H1 (cell line): ENCODE data around the gene GPANK1. TPM values are rescaled to one million over a fixed set of nuclear protein-coding genes. Genes with fewer than 3 reads are reported as not detected.

Source experiments
- CTCF ChIA-PET: fragments of 300-600 bp; sonication (Branson Sonifier 250); formaldehyde crosslinking; loops from one replicate; lab custom pipeline; 2021; ENCODE audit not compliant: partially characterized antibody; lab: Charles Lee
- POLR2A ChIA-PET: fragments of 300-600 bp; sonication (Branson Sonifier 250); formaldehyde crosslinking; loops from one replicate; lab custom pipeline; 2021; ENCODE audit warnings: inconsistent platforms; ENCODE audit not compliant: partially characterized antibody; lab: Charles Lee
- DNase-seq, 2 experiments: peaks; one replicate each; pipeline versions ENCODE4 v3.0.0 to v3.0.0-alpha.2; 2010 to 2022; ENCODE audit warnings: low spot score in 2 of 2, low read depth in 1 of 2, mixed read lengths in 1 of 2
- FAIRE-seq: peaks from 2 replicates; lab custom pipeline; 2011; peaks lifted over from hg19 to GRCh38; lab: Jason Lieb, UNC
- H2AFZ ChIP-seq: 2 replicates; pipeline ENCODE4 v1.8.1; 2012; ENCODE audit warnings: low read length, inconsistent platforms
- H2AK5ac ChIP-seq: 2 replicates; pipeline ENCODE4 v1.6.1; 2013; ENCODE audit warnings: low read depth, low read length
- H2BK120ac ChIP-seq: replicated peaks from 2 replicates; pipeline ENCODE3; 2013; ENCODE audit warnings: low read depth, low read length, inconsistent platforms
- H2BK12ac ChIP-seq: 2 replicates; pipeline ENCODE4 v1.6.1; 2013; ENCODE audit warnings: low read depth, low read length
- H2BK15ac ChIP-seq: 2 replicates; pipeline ENCODE4 v1.6.1; 2013; ENCODE audit warnings: low read length
- H2BK20ac ChIP-seq: 2 replicates; pipeline ENCODE4 v1.6.1; 2013; ENCODE audit warnings: low read length
- H2BK5ac ChIP-seq: 2 replicates; pipeline ENCODE4 v1.6.1; 2013; ENCODE audit warnings: low read depth, low read length
- H3K14ac ChIP-seq: 2 replicates; pipeline ENCODE4 v1.6.1; 2013; ENCODE audit warnings: inconsistent platforms; ENCODE audit not compliant: insufficient read length
- H3K18ac ChIP-seq: 2 replicates; pipeline ENCODE4 v1.6.1; 2013; ENCODE audit warnings: low read length; ENCODE audit errors: extremely low read depth
- H3K23ac ChIP-seq: 2 replicates; pipeline ENCODE4 v1.6.1; 2013; ENCODE audit warnings: inconsistent platforms; ENCODE audit not compliant: insufficient read length
- H3K23me2 ChIP-seq: 2 replicates; pipeline ENCODE4 v1.6.1; 2013; ENCODE audit warnings: low read depth, low read length
- H3K27ac ChIP-seq: 2 replicates; pipeline ENCODE4 v1.6.1; 2011; ENCODE audit warnings: low read depth, low read length, inconsistent platforms
- H3K27me3 ChIP-seq, 4 experiments: replicated peaks in 1 of 4; 1 replicate in 1 of 4; 2 replicates in 3 of 4; pipeline versions ENCODE4 v1.6.1 to v1.8.1; 2011 to 2013; ENCODE audit warnings: low read length in 3 of 4, mild to moderate bottlenecking in 3 of 4, inconsistent platforms in 2 of 4, mixed read lengths in 2 of 4, moderate library complexity in 1 of 4; ENCODE audit not compliant: control insufficient read depth in 3 of 4, insufficient read depth in 3 of 4; ENCODE audit errors: extremely low read depth in 1 of 4
- H3K36me3 ChIP-seq, 4 experiments: 2 replicates each; pipeline versions ENCODE4 v1.6.1 to v1.8.1; 2011 to 2013; ENCODE audit warnings: mild to moderate bottlenecking in 4 of 4, low read length in 3 of 4, moderate library complexity in 2 of 4, control low read depth in 1 of 4, inconsistent platforms in 1 of 4; ENCODE audit not compliant: insufficient read depth in 4 of 4, control insufficient read depth in 2 of 4
- H3K4ac ChIP-seq: replicated peaks from 2 replicates; pipeline ENCODE3; 2013; ENCODE audit warnings: low read length, low read depth, mixed read lengths, inconsistent platforms; ENCODE audit not compliant: insufficient read length
- H3K4me1 ChIP-seq, 4 experiments: replicated peaks in 1 of 4; 1 replicate in 1 of 4; 2 replicates in 3 of 4; pipeline versions ENCODE4 v1.6.1 to v1.8.1; 2011 to 2013; ENCODE audit warnings: low read length in 3 of 4, inconsistent platforms in 2 of 4, mixed read lengths in 1 of 4; ENCODE audit not compliant: insufficient read depth in 4 of 4, control insufficient read depth in 3 of 4
- H3K4me2 ChIP-seq, 2 experiments: 2 replicates each; pipeline versions ENCODE4 v1.6.1 to v1.8.1; 2011 to 2013; ENCODE audit warnings: low read depth in 2 of 2, low read length in 2 of 2, control low read depth in 1 of 2, inconsistent platforms in 1 of 2, mild to moderate bottlenecking in 1 of 2; ENCODE audit not compliant: insufficient read depth in 1 of 2
- H3K4me3 ChIP-seq, 4 experiments: fragments of 200-600, 300-600 bp in 1 of 4; sonication (generic), shearing (Covaris generic), sonication (Bioruptor Twin) in 1 of 4; 2 replicates each; pipeline versions ENCODE4 v1.5.1 to v1.8.1; 2011 to 2016; ENCODE audit warnings: low read length in 4 of 4, low read depth in 3 of 4, control low read depth in 2 of 4, inconsistent platforms in 2 of 4, mild to moderate bottlenecking in 2 of 4, mixed read lengths in 1 of 4, moderate library complexity in 1 of 4; ENCODE audit not compliant: insufficient read depth in 2 of 4; ENCODE audit errors: extremely low read depth in 1 of 4
- H3K56ac ChIP-seq: replicated peaks from 2 replicates; pipeline ENCODE3; 2013; ENCODE audit warnings: low read depth, mild to moderate bottlenecking, mixed read lengths, low read length, inconsistent platforms; ENCODE audit not compliant: insufficient read length
- H3K79me1 ChIP-seq: 2 replicates; pipeline ENCODE4 v1.6.1; 2013; ENCODE audit warnings: low read depth, low read length, control low read depth
- H3K79me2 ChIP-seq, 2 experiments: 2 replicates each; pipeline versions ENCODE4 v1.6.1 to v1.8.1; 2012 to 2013; ENCODE audit warnings: low read length in 2 of 2, mild to moderate bottlenecking in 2 of 2, inconsistent platforms in 1 of 2; ENCODE audit not compliant: insufficient read depth in 2 of 2, control insufficient read depth in 1 of 2
- H3K9ac ChIP-seq, 4 experiments: replicated peaks in 1 of 4; 1 replicate in 1 of 4; 2 replicates in 3 of 4; pipeline versions ENCODE4 v1.6.1 to v1.8.1; 2011 to 2013; ENCODE audit warnings: low read depth in 3 of 4, low read length in 3 of 4, control low read depth in 2 of 4, mild to moderate bottlenecking in 2 of 4, moderate library complexity in 2 of 4, inconsistent platforms in 1 of 4; ENCODE audit errors: extremely low read depth in 1 of 4
- H3K9me3 ChIP-seq, 2 experiments: 2 replicates each; pipeline versions ENCODE4 v1.6.1 to v1.8.1; 2012 to 2013; ENCODE audit warnings: mild to moderate bottlenecking in 2 of 2, moderate library complexity in 2 of 2, control low read depth in 1 of 2, inconsistent platforms in 1 of 2, low read depth in 1 of 2, low read length in 1 of 2, mixed read lengths in 1 of 2; ENCODE audit not compliant: insufficient read depth in 2 of 2
- H4K20me1 ChIP-seq, 2 experiments: replicated peaks in 1 of 2; 2 replicates each; pipeline versions ENCODE3 to v1.8.1; 2011 to 2013; ENCODE audit warnings: inconsistent platforms in 2 of 2, low read length in 2 of 2, mild to moderate bottlenecking in 1 of 2; ENCODE audit not compliant: insufficient read depth in 2 of 2, control insufficient read depth in 1 of 2
- H4K5ac ChIP-seq: 2 replicates; pipeline ENCODE4 v1.6.1; 2013; ENCODE audit warnings: low read length, low read depth, mixed read lengths, inconsistent platforms; ENCODE audit not compliant: insufficient read length
- H4K8ac ChIP-seq: 2 replicates; pipeline ENCODE4 v1.8.0; 2013; ENCODE audit warnings: mild to moderate bottlenecking, moderate library complexity, low read length, inconsistent platforms; ENCODE audit not compliant: insufficient read depth; ENCODE audit errors: extremely low read depth
- H4K91ac ChIP-seq: replicated peaks from 2 replicates; pipeline ENCODE3; 2013; ENCODE audit warnings: low read length, mixed read lengths, inconsistent platforms; ENCODE audit not compliant: insufficient read length
- CTBP2 ChIP-seq: IDR thresholded peaks from 2 replicates; pipeline ENCODE4 v1.7.0; 2011; ENCODE audit warnings: borderline replicate concordance, mild to moderate bottlenecking, moderate library complexity, mixed read lengths, low read length; ENCODE audit not compliant: insufficient read depth, insufficient read length
- HDAC6 ChIP-seq: IDR thresholded peaks from one replicate; pipeline ENCODE4 v1.7.1; 2012; ENCODE audit warnings: low read depth, mild to moderate bottlenecking, inconsistent platforms, low read length, moderate library complexity
- JUN ChIP-seq: IDR thresholded peaks from 2 replicates; pipeline ENCODE4 v1.6.1; 2011; ENCODE audit warnings: low read depth, mild to moderate bottlenecking, improper control_type of control experiment, low read length
- PHF8 ChIP-seq: fragments of 200-600 bp; sonication (generic); conservative IDR thresholded peaks from 2 replicates; pipeline ENCODE4 v1.7.1; 2012; ENCODE audit warnings: low read depth, mild to moderate bottlenecking, inconsistent platforms, low read length, moderate library complexity
- POU5F1 ChIP-seq: IDR thresholded peaks from 2 replicates; pipeline ENCODE4 v1.6.1; 2011; ENCODE audit warnings: low read depth, mild to moderate bottlenecking, low read length, moderate library complexity
- RXRA ChIP-seq: IDR thresholded peaks from 2 replicates; pipeline ENCODE4 v1.6.1; 2011; ENCODE audit warnings: low read depth, mild to moderate bottlenecking, low read length, moderate library complexity; ENCODE audit not compliant: insufficient read depth
- SIN3A ChIP-seq, 2 experiments: IDR thresholded peaks in 1 of 2; conservative IDR thresholded peaks in 1 of 2; 2 replicates each; pipeline ENCODE4 v1.6.1; 2011 to 2012; ENCODE audit warnings: low read length in 2 of 2, improper control_type of control experiment in 1 of 2, low read depth in 1 of 2, mild to moderate bottlenecking in 1 of 2
- SP2 ChIP-seq: IDR thresholded peaks from 2 replicates; pipeline ENCODE4 v1.6.1; 2012; ENCODE audit warnings: mild to moderate bottlenecking, low read length, inconsistent platforms
- TAF1 ChIP-seq: IDR thresholded peaks from 2 replicates; pipeline ENCODE4 v1.6.1; 2011; ENCODE audit warnings: mild to moderate bottlenecking, low read depth, low read length
- TEAD4 ChIP-seq: IDR thresholded peaks from 2 replicates; pipeline ENCODE4 v1.6.1; 2012; ENCODE audit warnings: low read depth, low read length, inconsistent platforms, mixed read lengths
- ZNF274 ChIP-seq: IDR thresholded peaks from 2 replicates; pipeline ENCODE4 v1.7.0; 2012; ENCODE audit warnings: low read length, borderline replicate concordance; ENCODE audit errors: extremely low read depth
- WGBS, 2 experiments: shearing (Covaris generic) in 1 of 2; methylation state at CpG; one replicate each; pipeline versions ENCODE4 v1.1.6 to v1.1.7; 2013 to 2015; ENCODE audit warnings: low lambda C conversion rate in 2 of 2, mixed read lengths in 2 of 2, inconsistent platforms in 1 of 2, low coverage in 1 of 2, missing lambda C conversion rate in 1 of 2; ENCODE audit not compliant: insufficient replicate concordance in 2 of 2, insufficient coverage in 1 of 2, insufficient read length in 1 of 2; ENCODE audit errors: extremely low coverage in 1 of 2, missing lambda C conversion rate in 1 of 2; 5-methylcytosine and 5-hydroxymethylcytosine counted together
- polyA plus RNA-seq, 7 experiments: library from polyadenylated mRNA; depleted of rRNA in 3 of 7; stranded (reverse) in 5 of 7; unstranded in 2 of 7; fragments of >200 nt in 5 of 7; fragments of 200-250 nt in 2 of 7; gene quantifications; 1 replicate in 5 of 7; 2 replicates in 1 of 7; 4 replicates in 1 of 7; pipeline versions ENCODE4 v1.2.1 to v1.2.3, GENCODE V29; 2011 to 2013; ENCODE audit warnings: missing spikeins in 2 of 7, mixed read lengths in 2 of 7
- total RNA-seq: library from RNA; stranded (reverse); fragmentation: NEBNext Ultra II Directional; extraction: Animal tissue kit (Norgen Biotek cat#: 25700); gene quantifications from 2 replicates; pipeline ENCODE4 v1.2.1, GENCODE V29; 2021
- TF ChIP-seq, protein P1 (sequence below): IDR thresholded peaks from 2 replicates; pipeline ENCODE4 v1.6.1; 2011; ENCODE audit warnings: low read depth, mild to moderate bottlenecking, low read length; ENCODE audit not compliant: insufficient read depth

GPANK1 gene
- total and polyA plus RNA-seq, 2 of the 8 experiments (the other 6 are each of a cell fraction or from before 2014, with no cell fraction given) = 24.5 to 30.2 TPM

GRCh38 chr6:31700740-31701401 is 36.1 kb upstream of the GPANK1 start:
- Histone ChIP-seq H3K56ac (no peak overlapping the region), H4K91ac (no peak overlapping the region), H2BK120ac (no peak overlapping the region), H3K23ac (no peak overlapping the region), H3K4me1 (peaks cover 2 to 5% (median 3%) of the 10 kb centered on the region in 4 experiments; a peak in 4 of 7 replicates), H4K8ac (no peak overlapping the region), H3K14ac (no peak overlapping the region), H2AK5ac (no peak overlapping the region), H2BK5ac (no peak overlapping the region), H4K5ac (no peak overlapping the region), H3K23me2 (peaks cover 8% of the 10 kb centered on the region; the same call in 1 of the 2 replicates), H3K4me2 (no peak overlapping the region; a peak in 1 of 4 replicates), H3K79me2 (peaks cover 0 to 7% of the 10 kb centered on the region in 2 experiments; a peak in 2 of 4 replicates), H3K9me3 (no peaks in the 10 kb centered on the region), H3K36me3 (peaks cover 0 to 5% (median 2%) of the 10 kb centered on the region in 4 experiments; a peak in 3 of 8 replicates), H2BK20ac (no peak overlapping the region), H3K79me1 (peaks cover 6% of the 10 kb centered on the region), H3K4me3 (no peak overlapping the region), H2BK15ac (no peak overlapping the region), H3K27ac (no peak overlapping the region), H3K18ac (no peak overlapping the region), H2AFZ (no peak overlapping the region), H4K20me1 (no peaks in the 10 kb centered on the region), H3K27me3 (no peaks in the 10 kb centered on the region), H3K9ac (no peak overlapping the region), H2BK12ac (no peak overlapping the region), H3K4ac (no peak overlapping the region)
- 92% methylated on average over 5 of the region's 5 CpGs; no CpG with 5 or more reads in 1 of the 2 experiments for WGBS, 2 experiments
- CTCF ChIA-PET = interaction anchor here (0.9 to 3.3 kb wide), 2 partner anchors 11 to 17 kb away, joined by 3 to 20 read pairs; no protein-coding TSS in a partner anchor
- DNase-seq (no peak), FAIRE-seq (no peak)
- POLR2A ChIA-PET = no interaction called here
- TF ChIP-seq PHF8 (no peak), TAF1 (no peak), TEAD4 (no peak), ZNF274 (no peak), HDAC6 (no peak), SP2 (no peak), POU5F1 (no peak), SIN3A (conservative IDR thresholded peaks at IDR 0.05 in 1 of 2, IDR thresholded peaks at IDR 0.05 in 1 of 2; ENCODE audit: low read depth in 1 of 2, low read length in 2 of 2) (no peak), CTBP2 (no peak), JUN (no peak), RXRA (no peak)
- TF ChIP-seq, protein P1, sequence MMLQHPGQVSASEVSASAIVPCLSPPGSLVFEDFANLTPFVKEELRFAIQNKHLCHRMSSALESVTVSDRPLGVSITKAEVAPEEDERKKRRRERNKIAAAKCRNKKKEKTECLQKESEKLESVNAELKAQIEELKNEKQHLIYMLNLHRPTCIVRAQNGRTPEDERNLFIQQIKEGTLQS = no peak
